HepG2 (cell line): Measurements from ENCODE around the gene MTOR. TPM values are rescaled to one million over a fixed set of nuclear protein-coding genes. Genes with fewer than 3 reads are reported as not detected.

Experiments
- ARID5B ChIP-seq: IDR thresholded peaks from 2 replicates; pipeline ENCODE4 v1.4.0; 2020; ENCODE audit warnings: mild to moderate bottlenecking, missing genetic modification reagents
- CEBPB ChIP-seq: IDR thresholded peaks from 2 replicates; pipeline ENCODE4 v1.6.1; 2011; ENCODE audit warnings: low read depth, low read length, improper control_type of control experiment, borderline replicate concordance
- KLF9 ChIP-seq: IDR thresholded peaks from 2 replicates; pipeline ENCODE4 v1.6.1; 2016; ENCODE audit warnings: low read depth
- NFRKB ChIP-seq: fragments of 450-650 bp; IDR thresholded peaks from 2 replicates; pipeline ENCODE4 v1.6.1; 2017
- PAF1 ChIP-seq: IDR thresholded peaks from 2 replicates; pipeline ENCODE4 v1.6.1; 2016; ENCODE audit warnings: missing genetic modification reagents, missing compliant biosample characterization
- TFDP1 ChIP-seq: IDR thresholded peaks from 2 replicates; pipeline ENCODE4 v1.6.1; 2016; ENCODE audit warnings: missing compliant biosample characterization, missing genetic modification reagents, borderline replicate concordance
- WIZ ChIP-seq: sonication (generic); formaldehyde crosslinking; IDR thresholded peaks from 2 replicates; pipeline ENCODE4 v1.5.1; 2020; ENCODE audit warnings: mild to moderate bottlenecking, missing genetic modification reagents
- ZBED4 ChIP-seq: sonication (generic); formaldehyde crosslinking; IDR thresholded peaks from 2 replicates; pipeline ENCODE4 v1.4.0; 2020; ENCODE audit warnings: missing genetic modification reagents, borderline replicate concordance
- ZIK1 ChIP-seq: sonication (generic); formaldehyde crosslinking; IDR thresholded peaks from 2 replicates; pipeline ENCODE4 v1.5.0; 2020; ENCODE audit warnings: mild to moderate bottlenecking, low read depth, missing genetic modification reagents, borderline replicate concordance
- ZNF253 ChIP-seq: sonication (generic); formaldehyde crosslinking; IDR thresholded peaks from 2 replicates; pipeline ENCODE4 v1.8.0; 2022; ENCODE audit warnings: mild to moderate bottlenecking, missing genetic modification reagents, borderline replicate concordance
- ZNF383 ChIP-seq: sonication (generic); formaldehyde crosslinking; IDR thresholded peaks from 2 replicates; pipeline ENCODE4 v1.4.0; 2020; ENCODE audit warnings: missing genetic modification reagents, mild to moderate bottlenecking, borderline replicate concordance
- ZNF513 ChIP-seq: sonication (generic); formaldehyde crosslinking; conservative IDR thresholded peaks from 2 replicates; pipeline ENCODE4 v1.5.0; 2020; ENCODE audit warnings: missing genetic modification reagents
- ZNF777 ChIP-seq: sonication (generic); formaldehyde crosslinking; IDR thresholded peaks from 2 replicates; pipeline ENCODE4 v1.4.0; 2020; ENCODE audit warnings: missing genetic modification reagents
- polyA plus RNA-seq, 8 experiments: library from polyadenylated mRNA; depleted of rRNA in 3 of 8; stranded (reverse) in 7 of 8; unstranded in 1 of 8; fragments of >200 nt; fragmentation: Illumina TruSeq in 4 of 8; extraction: Trizol in 4 of 8; gene quantifications; 2 replicates each; pipeline versions ENCODE4 v1.2.1 to v1.2.3, GENCODE V29; 2011 to 2016; ENCODE audit warnings: low read depth in 4 of 8, missing spikeins in 1 of 8, mixed read lengths in 1 of 8; ENCODE audit not compliant: insufficient read depth in 1 of 8
- total RNA-seq, 5 experiments: library from RNA; depleted of rRNA; stranded (reverse); fragments of >200 nt; fragmentation: Illumina TruSeq; extraction: Trizol; gene quantifications; 2 replicates each; pipeline ENCODE4 v1.2.3, GENCODE V29; 2016; ENCODE audit warnings: low read depth in 1 of 5
- TF ChIP-seq, protein P1 (sequence below): sonication (generic); formaldehyde crosslinking; IDR thresholded peaks from 2 replicates; pipeline ENCODE4 v1.4.0; 2020; ENCODE audit warnings: missing genetic modification reagents, borderline replicate concordance
- TF ChIP-seq, protein P2 (sequence below): sonication (generic); formaldehyde crosslinking; IDR thresholded peaks from 2 replicates; pipeline ENCODE4 v1.5.0; 2020; ENCODE audit warnings: missing genetic modification reagents

The MTOR gene
- total and polyA plus RNA-seq, 2 of the 13 experiments (the other 11 are each of a cell fraction or from before 2014, with no cell fraction given): 24.6 to 34.6 TPM

- no peak for TF ChIP-seq ZNF253 (CRISPR knock-in tag)
- peak; percentile 46; the same call in 1 of the 2 replicates for TF ChIP-seq ZNF777 (CRISPR knock-in tag)
- TF ChIP-seq PAF1 (CRISPR knock-in tag): no peak
- no peak for TF ChIP-seq CEBPB
- TF ChIP-seq, protein P1, sequence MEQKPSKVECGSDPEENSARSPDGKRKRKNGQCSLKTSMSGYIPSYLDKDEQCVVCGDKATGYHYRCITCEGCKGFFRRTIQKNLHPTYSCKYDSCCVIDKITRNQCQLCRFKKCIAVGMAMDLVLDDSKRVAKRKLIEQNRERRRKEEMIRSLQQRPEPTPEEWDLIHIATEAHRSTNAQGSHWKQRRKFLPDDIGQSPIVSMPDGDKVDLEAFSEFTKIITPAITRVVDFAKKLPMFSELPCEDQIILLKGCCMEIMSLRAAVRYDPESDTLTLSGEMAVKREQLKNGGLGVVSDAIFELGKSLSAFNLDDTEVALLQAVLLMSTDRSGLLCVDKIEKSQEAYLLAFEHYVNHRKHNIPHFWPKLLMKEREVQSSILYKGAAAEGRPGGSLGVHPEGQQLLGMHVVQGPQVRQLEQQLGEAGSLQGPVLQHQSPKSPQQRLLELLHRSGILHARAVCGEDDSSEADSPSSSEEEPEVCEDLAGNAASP (CRISPR knock-in tag): no peak
- no peak for TF ChIP-seq ZIK1
- peak; percentile 92; the same call in 1 of the 2 replicates for TF ChIP-seq KLF9 (CRISPR knock-in tag)
- TF ChIP-seq ZBED4: peak; percentile 18; the same call in 1 of the 2 replicates
- no peak for TF ChIP-seq ZNF513 (CRISPR knock-in tag)
- TF ChIP-seq ARID5B (CRISPR knock-in tag): peak; percentile 19; the same call in 1 of the 2 replicates
- TF ChIP-seq TFDP1 (CRISPR knock-in tag): peak; percentile 13; the same call in 1 of the 2 replicates
- peak; percentile 85; the same call in 1 of the 2 replicates for TF ChIP-seq ZNF383
- TF ChIP-seq NFRKB: peak; percentile 77
- TF ChIP-seq WIZ (CRISPR knock-in tag): no peak
- TF ChIP-seq, protein P2, sequence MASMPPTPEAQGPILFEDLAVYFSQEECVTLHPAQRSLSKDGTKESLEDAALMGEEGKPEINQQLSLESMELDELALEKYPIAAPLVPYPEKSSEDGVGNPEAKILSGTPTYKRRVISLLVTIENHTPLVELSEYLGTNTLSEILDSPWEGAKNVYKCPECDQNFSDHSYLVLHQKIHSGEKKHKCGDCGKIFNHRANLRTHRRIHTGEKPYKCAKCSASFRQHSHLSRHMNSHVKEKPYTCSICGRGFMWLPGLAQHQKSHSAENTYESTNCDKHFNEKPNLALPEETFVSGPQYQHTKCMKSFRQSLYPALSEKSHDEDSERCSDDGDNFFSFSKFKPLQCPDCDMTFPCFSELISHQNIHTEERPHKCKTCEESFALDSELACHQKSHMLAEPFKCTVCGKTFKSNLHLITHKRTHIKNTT: no peak
These were observed 10.7 kb upstream of the MTOR start, which contains the start of gene UBIAD1 (continued) for GRCh38 chr1:11272832-11273594.
